AML-193 (cell line): ENCODE results near the gene N4BP2L2.
A peak's percentile ranks its signal among the peaks of the same experiment; 100 is the strongest.

Experiments used
- DNase-seq, 2 experiments: peaks; one replicate each; lab custom pipeline; 2025; lab: John Stamatoyannopoulos, UW

N4BP2L2 gene

GRCh38 chr13:32426191-32426989, 112.2 kb downstream of the N4BP2L2 start:
- peak; percentile 72 to 83 for DNase-seq

- DNase-seq = no peak
These were observed 113.4 kb downstream of the N4BP2L2 start for GRCh38 chr13:32425158-32425557.

DNA sequence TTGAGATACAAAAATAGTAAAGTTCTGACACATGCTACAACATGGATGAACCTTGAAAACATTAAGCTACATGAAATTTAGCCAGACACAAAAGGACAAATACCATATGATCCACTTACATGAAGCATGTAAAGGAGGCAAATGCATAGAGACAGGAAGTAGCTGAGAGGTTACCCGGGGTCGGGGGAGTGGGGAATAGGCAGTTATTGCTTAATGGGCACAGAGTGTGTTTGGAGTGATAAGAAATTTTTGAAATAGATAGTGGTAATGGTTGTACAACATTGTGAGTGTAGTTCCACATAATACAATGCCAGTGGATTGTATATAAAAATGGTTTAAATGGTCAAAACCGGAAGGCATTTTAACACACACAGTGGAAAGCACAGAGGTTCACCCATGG, 115.0 kb downstream of the N4BP2L2 start:
- DNase-seq = peak; percentile 47 to 55

DNA sequence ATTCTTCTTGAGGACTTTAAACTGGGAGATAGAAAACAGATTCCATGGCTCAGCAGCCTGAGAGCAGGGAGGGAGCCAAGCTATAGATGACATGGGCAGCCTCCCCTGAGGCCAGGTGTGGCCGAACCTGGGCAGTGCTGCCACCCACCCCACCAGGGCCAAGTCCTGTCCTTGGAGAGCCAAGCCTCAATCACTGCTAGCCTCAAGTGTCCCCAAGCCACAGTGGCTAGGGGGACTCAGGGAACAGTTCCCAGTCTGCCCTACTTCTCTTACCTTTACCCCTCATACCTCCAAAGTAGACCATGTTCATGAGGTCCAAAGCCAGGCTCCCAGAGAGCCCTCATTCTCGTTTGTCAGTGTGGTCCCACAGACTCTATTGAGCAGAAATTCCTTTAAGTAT, 118.7 kb downstream of the N4BP2L2 start:
- DNase-seq = no peak

DNA sequence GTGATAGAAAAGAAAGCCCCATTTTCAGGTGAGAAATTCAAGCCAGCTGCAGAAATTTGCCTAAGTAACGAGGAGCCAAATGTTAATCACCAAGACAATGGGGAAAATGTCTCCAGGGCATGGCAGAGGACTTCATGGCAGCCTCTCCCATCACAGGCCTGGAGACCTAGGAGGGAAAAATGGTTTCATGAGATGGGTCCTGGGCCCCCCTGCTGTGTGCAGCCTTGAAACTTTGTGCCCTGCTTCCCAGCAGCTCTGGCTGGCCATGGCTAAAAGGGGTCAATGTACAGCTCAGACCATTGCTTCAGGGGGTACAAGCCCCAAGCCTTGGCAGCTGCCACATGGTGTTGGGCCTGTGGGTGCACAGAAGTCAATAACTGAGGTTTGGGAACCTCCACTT, 120.6 kb downstream of the N4BP2L2 start:
- no peak for DNase-seq

- DNase-seq = peak; percentile 42 to 54
These were observed 123.6 kb downstream of the N4BP2L2 start for GRCh38 chr13:32415019-32415418.

DNA sequence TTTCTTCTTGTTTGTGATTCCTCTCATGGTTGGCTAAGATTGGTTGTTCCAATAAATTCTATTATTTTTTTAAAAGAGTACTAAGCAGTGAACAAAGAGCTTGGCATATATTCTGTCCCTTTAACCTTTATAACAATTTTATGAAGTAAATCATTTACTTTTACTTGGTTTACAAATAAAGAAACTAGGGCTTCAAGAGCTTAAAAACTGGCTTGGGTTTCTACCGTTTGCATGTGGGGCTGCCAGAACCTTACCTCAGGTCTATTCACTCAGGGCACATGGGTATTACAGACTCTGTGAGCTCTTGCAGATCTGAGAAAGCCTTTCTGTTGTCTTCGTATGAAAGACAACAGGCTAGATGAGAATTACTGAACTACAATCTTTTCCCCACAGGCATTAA, 124.0 kb downstream of the N4BP2L2 start:
- no peak for DNase-seq

- no peak for DNase-seq
These were observed 125.3 kb downstream of the N4BP2L2 start for GRCh38 chr13:32413284-32413683.

- DNase-seq = no peak
These were observed 128.8 kb downstream of the N4BP2L2 start for GRCh38 chr13:32409561-32410421.

- no peak for DNase-seq
These were observed 129.6 kb downstream of the N4BP2L2 start for GRCh38 chr13:32409001-32409313.

DNA sequence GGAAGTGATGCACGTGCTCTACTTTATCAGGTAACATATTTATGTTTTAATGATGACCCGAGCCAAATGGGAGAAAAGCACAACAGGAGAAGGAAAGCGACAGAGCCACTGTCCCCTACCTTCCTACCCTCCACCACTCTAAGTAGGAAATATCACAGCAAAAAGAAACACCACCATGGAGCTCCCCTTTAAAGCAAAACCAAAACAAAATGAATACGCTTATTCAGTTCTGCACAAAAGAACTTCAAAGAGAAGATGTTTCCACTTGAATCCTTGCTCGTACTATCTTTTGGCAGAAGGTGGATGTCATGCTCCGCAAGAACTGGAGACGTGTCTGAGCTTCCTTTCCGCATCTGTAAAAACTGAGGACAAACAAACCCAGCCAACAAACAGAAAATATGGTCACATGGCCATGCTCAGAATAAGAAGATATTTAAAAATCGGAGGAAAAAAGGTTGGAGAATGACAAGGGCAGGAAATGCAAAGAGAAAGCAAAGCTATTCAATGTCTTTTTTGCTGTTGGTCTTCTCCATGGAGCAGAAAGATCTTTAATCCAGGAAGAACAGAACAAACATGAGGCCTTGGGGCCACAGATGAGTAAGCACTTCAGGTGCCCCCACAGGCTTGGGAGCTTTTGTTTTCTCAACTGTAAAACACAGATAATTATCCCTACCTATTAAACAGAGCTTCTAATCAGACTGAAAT, 130.1 kb downstream of the N4BP2L2 start:
- DNase-seq = no peak

- DNase-seq = no peak
These were observed 130.7 kb downstream of the N4BP2L2 start for GRCh38 chr13:32407854-32408253.

DNA sequence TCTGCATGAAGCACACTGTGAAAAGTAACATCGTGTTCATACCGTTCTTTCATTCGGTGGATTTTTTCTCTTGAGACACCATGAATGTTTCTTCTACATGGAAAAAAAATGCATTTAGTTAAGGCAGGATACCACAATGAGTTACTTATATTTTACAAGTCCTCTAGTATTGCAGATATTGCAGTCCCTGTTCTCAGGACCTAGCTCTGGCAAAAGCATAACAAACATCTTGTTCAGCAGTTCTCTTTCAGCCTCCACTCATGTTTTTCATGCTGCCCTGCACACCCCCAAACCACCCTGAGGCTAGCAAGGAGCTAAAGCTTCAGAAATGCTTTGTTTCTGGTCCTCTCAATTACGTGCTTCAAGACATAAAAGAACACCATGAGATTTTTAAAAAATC, 135.5 kb downstream of the N4BP2L2 start:
- no peak for DNase-seq

DNA sequence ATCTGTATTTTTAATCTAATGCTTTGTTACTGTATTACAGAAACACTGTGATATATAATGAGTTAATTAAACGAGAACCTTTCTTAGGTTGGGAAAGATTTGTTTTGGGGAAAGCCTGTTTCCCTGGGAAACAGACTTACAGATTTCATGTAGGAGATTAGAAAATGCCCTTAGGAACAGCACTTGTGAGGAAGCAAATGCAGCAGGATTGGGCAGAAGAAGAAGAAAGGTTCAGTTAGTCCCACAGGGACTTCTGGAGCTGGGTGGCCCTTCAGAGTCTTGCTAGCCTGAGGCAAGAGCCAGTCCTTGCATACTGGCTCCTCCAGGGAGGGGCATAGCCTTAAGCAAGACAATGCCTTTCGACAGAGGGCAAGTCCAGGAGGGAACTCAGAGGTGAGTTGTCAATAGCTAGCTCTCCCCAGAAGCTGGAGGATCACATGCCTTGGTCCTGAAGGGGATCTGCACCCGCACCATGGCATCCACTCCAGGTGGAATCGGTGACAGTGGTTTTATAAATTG, 147.4 kb downstream of the N4BP2L2 start:
- peak; percentile 23 to 57 for DNase-seq

DNA sequence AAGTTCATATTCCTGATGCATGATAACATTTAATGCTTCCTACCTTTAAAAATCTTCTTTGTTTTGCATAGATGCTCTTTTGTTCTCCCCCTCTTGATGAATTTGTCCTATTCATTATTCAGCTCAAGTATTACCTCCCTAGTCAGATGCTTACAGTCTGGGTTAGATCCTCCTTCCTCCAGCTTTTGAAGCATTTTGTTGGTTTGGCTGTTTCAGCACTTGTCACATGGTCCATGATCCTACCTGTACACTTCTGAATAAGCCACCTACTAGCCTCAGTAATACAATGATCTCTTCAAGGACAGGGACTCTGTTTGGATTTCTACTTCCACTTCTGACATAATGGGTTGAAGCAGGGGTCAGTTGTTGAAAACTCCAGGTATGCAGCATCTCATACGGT, 148.1 kb downstream of the N4BP2L2 start:
- no peak for DNase-seq

DNA sequence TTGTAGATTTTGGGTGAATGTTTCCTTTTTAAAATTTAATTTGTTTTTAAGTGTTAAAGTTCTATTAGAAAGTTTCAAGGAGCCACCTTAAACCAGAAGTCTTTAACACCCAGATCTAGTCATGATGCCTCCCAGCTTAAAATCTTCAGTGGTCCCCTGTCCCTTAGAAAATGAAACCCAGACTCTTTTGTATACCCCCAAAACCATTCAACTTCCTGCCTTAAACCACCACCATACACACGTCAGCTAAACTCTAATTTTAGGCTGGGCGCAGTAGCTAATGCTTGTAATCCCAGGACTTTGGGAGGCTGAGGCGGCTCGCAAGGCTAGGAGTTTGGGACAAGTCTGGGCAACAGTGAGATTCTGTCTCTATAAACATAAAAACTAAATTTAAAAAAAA, 148.5 kb downstream of the N4BP2L2 start:
- no peak for DNase-seq

- no peak for DNase-seq
These were observed 153.2 kb downstream of the N4BP2L2 start for GRCh38 chr13:32385410-32385809.

DNA sequence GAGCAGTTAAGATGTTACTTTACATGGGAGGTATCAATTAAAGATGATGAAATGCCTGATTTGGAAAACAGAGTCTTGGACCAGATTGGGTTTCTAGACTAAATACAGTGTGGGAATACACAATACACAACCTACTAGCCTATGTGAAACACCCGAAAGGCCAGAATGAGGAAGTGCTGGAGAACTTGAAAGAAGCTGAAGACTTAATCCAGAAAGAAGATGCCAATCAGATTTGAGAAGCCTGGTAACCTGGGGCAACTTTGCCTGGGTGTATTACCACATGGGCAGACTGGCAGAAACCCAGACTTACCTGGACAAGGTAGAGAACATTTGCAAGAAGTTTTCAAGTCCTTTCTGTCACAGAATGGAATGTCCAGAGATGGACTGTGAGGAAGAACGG, 153.9 kb downstream of the N4BP2L2 start:
- DNase-seq = peak; percentile 17 to 21

- DNase-seq = no peak
These were observed 154.6 kb downstream of the N4BP2L2 start for GRCh38 chr13:32383836-32384618.
